Inflammatory macrophage treated with lipopolysaccharide for 4 hours (primary cell): Measurements from ENCODE around the gene SNRPD3.
A peak's percentile ranks its signal among the peaks of the same experiment; 100 is the strongest.
"Not testable (repeated sequence)": the region's sequence is repeated elsewhere in the genome, so short reads cannot be mapped to it uniquely, and the experiment has no call there.

Source experiments
- DNase-seq: peaks from one replicate; pipeline ENCODE4 v3.0.0-alpha.2; 2020

Gene SNRPD3

DNA sequence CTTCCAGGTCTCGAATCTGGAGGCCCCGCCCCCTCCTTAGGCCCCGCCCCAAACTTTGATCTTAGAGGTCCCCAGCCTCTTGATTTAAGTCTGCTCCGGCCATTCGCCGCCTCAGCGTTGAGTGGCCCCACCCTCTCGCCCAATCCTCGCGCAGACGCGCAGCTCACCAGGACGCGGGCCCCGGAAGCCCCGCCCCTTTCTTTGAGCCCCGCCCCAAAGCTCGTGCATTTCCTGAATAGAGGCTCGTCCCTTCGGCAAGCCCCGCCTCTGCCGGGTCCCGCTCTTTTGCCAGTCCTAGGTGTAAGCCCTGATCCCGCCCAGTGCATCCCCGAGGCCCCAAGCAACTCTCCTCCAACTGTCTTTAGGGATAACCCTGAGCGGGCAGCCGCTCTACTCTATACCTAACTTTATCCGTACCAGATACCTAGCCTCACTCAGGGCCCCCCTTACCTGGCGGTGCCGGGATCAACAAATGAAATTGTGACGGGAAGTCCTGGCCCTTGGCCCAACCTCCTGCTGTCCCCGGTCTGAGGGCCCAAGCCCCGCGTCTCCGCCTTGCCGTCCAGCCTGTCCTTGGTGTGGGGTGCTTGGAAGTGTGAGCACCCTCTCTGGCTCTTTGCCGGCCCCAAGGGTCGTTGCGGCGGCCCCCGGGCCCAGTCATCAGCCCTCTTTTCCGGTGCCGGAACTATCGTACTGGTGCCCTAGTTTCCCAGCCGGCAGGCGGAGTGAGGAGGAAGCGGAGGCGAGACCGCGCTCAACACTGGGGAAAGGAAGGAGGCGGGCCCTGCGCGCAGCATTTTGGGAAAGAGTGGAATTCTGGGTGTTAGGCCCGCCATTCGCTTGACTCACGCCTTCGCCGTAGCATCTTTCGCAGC lies at the start of gene SNRPD3:
Gene SNRPD3, plus strand, starts transcription at position 835 of the 875 bp plus-strand sequence. CDS start 1,676 bp downstream, outside the sequence.
- peak; percentile 99 for DNase-seq

- peak; percentile 82 for DNase-seq
These were observed 48.9 kb upstream of the SNRPD3 start for GRCh38 chr22:24506802-24507438.

DNA sequence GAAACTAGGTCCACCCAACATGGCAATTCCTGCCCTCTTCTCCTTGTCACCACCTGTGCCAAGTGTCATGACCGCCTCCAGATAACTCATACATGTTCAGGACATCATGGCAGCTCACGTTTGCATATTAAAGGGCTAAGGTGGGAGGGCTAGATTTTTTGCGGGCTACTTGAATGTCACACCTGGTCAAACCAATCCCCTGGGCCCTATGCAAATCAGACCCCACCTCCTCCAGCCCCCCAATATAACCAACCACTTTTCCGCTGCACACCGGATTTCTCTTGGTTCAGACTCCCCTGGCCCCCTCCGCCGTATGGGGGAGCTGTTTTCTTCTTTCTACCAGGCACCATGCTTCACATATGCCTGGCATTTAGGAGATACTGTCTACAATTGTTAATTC lies 48.1 kb upstream of the SNRPD3 start:
- no peak for DNase-seq

GRCh38 chr22:24510637-24511625 lies 44.9 kb upstream of the SNRPD3 start:
- DNase-seq: peak; percentile 95

GRCh38 chr22:24512043-24512442 lies 43.8 kb upstream of the SNRPD3 start:
- peak; percentile 88 for DNase-seq

GRCh38 chr22:24513378-24514240 lies 42.2 kb upstream of the SNRPD3 start:
- no peak for DNase-seq

GRCh38 chr22:24514241-24515026 lies 41.4 kb upstream of the SNRPD3 start:
- DNase-seq: no peak

DNA sequence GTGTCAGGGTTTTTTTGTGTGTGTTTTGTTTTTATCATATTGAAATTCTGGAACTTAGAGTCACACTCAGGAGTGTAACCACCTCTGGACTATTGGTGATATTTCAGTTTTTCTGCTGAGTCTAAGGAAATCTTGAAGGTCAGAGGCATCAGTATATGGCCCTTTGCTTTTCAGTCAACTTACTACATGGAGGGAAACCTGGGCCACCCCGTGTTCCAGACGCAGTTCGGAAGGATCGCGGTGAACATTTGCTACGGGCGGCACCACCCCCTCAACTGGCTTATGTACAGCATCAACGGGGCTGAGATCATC lies 40.8 kb upstream of the SNRPD3 start:
- DNase-seq: peak; percentile 85

GRCh38 chr22:24516301-24516737 lies 39.5 kb upstream of the SNRPD3 start:
- DNase-seq: peak; percentile 93

DNA sequence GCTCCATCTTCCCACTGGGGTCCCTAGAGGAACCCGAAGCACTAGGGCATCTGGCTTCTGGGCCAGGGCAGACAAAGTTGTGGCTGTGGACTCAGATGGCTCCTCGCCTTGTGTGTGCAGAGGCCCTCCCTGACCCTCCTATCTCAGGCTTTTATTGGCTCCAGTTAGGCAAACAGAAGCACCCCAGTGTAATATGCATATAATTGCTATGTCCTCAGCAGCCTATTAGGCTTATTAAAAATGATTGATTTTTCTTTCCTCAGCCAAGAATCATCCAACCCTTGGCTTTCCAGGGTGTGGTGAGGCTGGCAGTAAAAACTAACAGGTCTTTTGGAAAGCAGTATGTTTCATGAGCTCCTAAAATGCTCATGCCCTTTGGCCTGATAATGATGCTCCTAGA lies 38.4 kb upstream of the SNRPD3 start:
- DNase-seq: no peak

GRCh38 chr22:24518228-24518627 lies 37.6 kb upstream of the SNRPD3 start:
- DNase-seq: no peak

DNA sequence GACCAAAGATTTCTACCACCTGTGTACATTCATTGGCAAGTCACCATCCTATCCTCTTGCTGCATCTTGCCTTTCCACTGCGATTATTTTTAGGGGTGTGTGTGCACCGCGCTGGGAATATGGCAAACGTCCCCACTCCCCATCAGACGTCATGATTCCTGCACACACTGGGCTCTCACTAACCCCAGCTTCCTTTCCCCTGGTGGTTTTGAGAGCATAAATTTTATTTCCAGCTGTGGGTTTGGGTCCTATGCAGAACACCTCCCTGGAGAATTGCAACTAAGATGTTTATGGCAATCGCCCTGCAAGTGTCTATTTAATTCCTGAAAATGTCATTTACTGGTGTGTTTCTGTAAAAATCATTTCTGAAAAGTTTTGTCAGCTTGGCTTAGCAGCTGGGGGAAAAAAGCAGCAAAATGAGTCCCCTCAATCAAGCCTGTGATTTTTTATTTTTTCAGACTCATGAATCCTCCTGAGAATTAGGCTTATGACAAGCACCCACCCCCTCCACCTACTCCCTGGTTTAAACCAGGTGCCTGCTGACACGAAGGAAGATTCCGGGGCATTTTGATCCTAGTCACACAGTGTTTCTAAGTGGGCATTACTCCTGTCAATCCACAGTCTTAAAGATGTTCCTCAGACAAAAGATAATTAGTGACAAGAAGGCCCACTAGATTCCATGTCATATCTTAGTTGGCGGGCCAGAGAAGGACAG lies 36.9 kb upstream of the SNRPD3 start:
- no peak for DNase-seq

- DNase-seq: no peak
These were observed 36.3 kb upstream of the SNRPD3 start for GRCh38 chr22:24519496-24519895.

DNA sequence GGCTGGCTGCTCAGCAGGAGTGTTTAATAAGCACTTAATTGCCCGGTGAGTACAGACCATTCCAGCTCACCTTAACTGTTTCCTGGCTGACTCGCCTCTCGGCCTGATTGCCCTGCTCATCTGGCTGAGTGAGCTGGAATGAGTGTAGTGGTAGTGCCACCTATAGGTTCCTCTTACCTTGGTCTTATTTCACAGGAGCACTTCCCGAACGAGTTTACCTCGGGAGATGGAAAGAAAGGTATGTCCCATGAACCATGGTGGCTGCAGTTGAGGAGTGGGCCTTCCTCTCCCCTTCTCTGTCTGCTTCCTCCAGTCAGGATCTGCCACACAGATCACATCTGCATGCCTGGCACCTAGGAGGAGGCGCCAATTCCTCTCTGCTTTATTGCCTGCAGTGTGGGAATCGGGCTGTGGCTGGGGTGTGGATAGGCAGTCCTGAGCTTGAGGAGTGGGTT lies 34.0 kb upstream of the SNRPD3 start:
- DNase-seq: peak; percentile 48

DNA sequence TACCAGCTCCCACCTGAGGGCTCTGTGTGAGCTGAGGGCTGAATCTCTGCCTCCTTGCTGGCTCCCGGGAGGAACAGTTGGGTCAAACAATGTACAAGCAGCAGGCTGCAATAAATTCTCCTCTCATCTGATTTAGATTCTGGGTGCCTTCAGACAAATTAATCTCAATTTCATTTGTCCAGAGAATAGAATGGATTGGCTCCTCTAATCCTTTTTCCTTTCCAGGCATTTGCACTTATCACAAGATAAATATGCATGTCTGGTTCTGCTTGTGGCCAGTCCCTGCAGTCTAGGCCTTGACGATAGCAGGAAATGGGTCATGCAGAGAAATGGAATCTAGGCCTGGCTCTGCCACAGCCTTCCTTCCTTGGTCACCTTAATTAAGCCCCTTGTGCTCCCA lies 31.9 kb upstream of the SNRPD3 start:
- DNase-seq: no peak

DNA sequence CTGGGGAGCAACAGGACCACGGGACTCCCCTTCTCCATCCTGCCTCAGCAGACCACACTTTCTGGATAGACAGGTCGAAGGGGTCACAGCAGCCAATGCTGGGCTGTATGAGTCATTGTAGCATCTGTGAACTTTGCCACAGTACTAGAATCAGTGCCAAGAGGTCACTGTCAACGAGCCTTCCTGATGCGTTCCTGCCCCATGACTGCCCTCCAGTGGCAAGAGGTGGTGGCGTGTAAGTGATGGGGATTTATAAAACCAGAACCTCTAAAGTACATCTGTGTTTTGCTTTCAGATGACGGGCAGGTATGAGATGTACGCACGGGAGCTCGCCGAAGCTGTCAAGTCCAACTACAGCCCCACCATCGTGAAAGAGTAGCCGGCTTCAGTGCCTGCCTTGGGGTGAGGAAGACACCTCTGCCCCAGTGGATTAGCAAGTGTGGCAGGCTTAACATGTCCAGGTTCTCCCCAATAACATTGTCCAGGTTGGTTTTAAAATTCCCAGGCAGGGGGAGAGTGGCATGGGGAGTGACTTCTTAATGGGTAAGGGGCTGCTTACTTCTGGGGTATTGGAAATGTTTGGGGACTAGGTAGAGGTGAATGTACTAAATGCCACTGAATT lies 30.3 kb upstream of the SNRPD3 start:
- DNase-seq: peak; percentile 88

DNA sequence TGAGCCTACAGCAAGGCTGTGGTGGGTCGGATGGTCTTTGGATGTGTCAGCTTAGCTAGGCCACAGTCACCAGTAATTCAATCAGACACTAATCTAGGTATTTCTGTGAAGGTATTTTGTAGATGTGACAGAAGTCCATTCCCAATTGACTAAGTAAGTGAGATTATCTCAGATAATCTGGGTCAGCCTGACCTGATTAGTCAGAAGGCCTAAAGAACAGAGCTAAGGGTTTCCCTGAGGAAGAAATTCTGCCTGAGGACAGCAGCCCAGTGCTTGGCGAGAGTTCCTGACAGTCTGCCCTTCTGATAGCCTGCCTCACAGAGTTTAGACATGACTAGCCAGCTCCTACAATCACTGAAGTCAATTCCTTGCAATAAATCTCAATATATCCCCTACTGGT lies 29.6 kb upstream of the SNRPD3 start:
- no peak for DNase-seq

GRCh38 chr22:24529898-24530297 lies 25.9 kb upstream of the SNRPD3 start:
- no peak for DNase-seq

DNA sequence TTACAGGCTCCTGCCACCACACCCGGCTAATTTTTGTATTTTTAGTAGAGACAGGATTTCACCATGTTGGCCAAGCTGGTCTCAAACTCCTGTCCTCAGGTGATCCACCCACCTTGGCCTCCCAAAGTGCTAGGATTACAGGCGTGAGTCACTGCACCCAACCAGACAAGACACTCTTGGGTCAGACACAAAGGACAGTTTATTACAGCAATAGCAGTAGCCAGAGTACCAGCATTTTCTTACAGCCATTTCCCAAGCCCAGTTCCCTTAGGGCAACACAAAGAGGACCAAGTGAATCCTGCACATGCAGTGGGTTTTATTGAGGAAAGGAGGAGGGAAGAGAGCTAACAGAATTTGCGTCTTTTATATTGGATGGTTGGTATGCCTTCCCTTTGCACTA lies 24.8 kb upstream of the SNRPD3 start:
- DNase-seq: not testable (repeated sequence)

GRCh38 chr22:24532075-24532474 lies 23.7 kb upstream of the SNRPD3 start:
- no peak for DNase-seq
